OCI-LY1 (cell line): ENCODE results near the gene PDLIM4.

Experiments used
- H2AFZ ChIP-seq: fragments of 200-600 bp; sonication (generic), shearing (Covaris generic); 2 replicates; pipeline ENCODE4 v1.6.0; 2014; ENCODE audit warnings: antibody characterized with exemption, mild to moderate bottlenecking, low read length
- H3F3A ChIP-seq: fragments of 200-600 bp; sonication (generic), shearing (Covaris generic); 2 replicates; pipeline ENCODE4 v1.6.0; 2014; ENCODE audit warnings: mild to moderate bottlenecking, antibody characterized with exemption, low read length, moderate library complexity; ENCODE audit not compliant: insufficient read depth
- H3K27ac ChIP-seq: fragments of 200-600 bp; sonication (generic); 2 replicates; pipeline ENCODE4 v1.5.1; 2014; ENCODE audit warnings: low read length, mixed run types, mild to moderate bottlenecking, low read depth; ENCODE audit not compliant: poor library complexity, severe bottlenecking
- H3K27me3 ChIP-seq: fragments of 200-600 bp; sonication (generic); 2 replicates; pipeline ENCODE4 v1.6.0; 2014; ENCODE audit warnings: antibody characterized with exemption, mild to moderate bottlenecking, low read length, moderate library complexity; ENCODE audit not compliant: insufficient read depth
- H3K36me3 ChIP-seq: fragments of 200-600 bp; sonication (generic); 2 replicates; pipeline ENCODE4 v1.6.1; 2014; ENCODE audit warnings: mild to moderate bottlenecking, antibody characterized with exemption, low read length, moderate library complexity, mixed read lengths; ENCODE audit not compliant: insufficient read depth
- H3K4me1 ChIP-seq: fragments of 200-600 bp; sonication (generic); 2 replicates; pipeline ENCODE4 v1.5.1; 2014; ENCODE audit warnings: mild to moderate bottlenecking, low read length, moderate library complexity; ENCODE audit not compliant: insufficient read depth, severe bottlenecking
- H3K4me2 ChIP-seq: fragments of 200-600 bp; sonication (generic), shearing (Covaris generic); 2 replicates; pipeline ENCODE4 v1.6.1; 2014; ENCODE audit warnings: low read length
- H3K4me3 ChIP-seq: fragments of 200-600 bp; sonication (generic); 2 replicates; pipeline ENCODE4 v1.5.1; 2014; ENCODE audit warnings: low read length, low read depth, mild to moderate bottlenecking, mixed read lengths; ENCODE audit not compliant: poor library complexity, severe bottlenecking
- H3K79me2 ChIP-seq: fragments of 200-600 bp; shearing (Covaris generic); 2 replicates; pipeline ENCODE4 v1.6.1; 2016; ENCODE audit warnings: mixed run types, low read length, mixed read lengths; ENCODE audit not compliant: insufficient read depth
- H3K9ac ChIP-seq: fragments of 200-600 bp; sonication (generic), shearing (Covaris generic); 2 replicates; pipeline ENCODE4 v1.6.1; 2014; ENCODE audit warnings: mild to moderate bottlenecking, low read length, mixed read lengths
- H3K9me2 ChIP-seq: fragments of 200-600 bp; sonication (generic), shearing (Covaris generic); 2 replicates; pipeline ENCODE4 v1.6.1; 2014; ENCODE audit warnings: low read depth, mild to moderate bottlenecking, low read length, mixed read lengths
- H3K9me3 ChIP-seq: fragments of 200-600 bp; shearing (Covaris generic); 2 replicates; pipeline ENCODE4 v1.6.1; 2014; ENCODE audit warnings: low read length, mixed read lengths
- H4K20me1 ChIP-seq: fragments of 200-600 bp; sonication (generic), shearing (Covaris generic); 2 replicates; pipeline ENCODE4 v1.6.0; 2016; ENCODE audit warnings: mild to moderate bottlenecking, low read length; ENCODE audit not compliant: insufficient read depth
- EZH2 ChIP-seq: fragments of 200-600 bp; sonication (generic), shearing (Covaris generic); IDR thresholded peaks from 2 replicates; pipeline ENCODE4 v1.8.0; 2017; ENCODE audit warnings: borderline replicate concordance, mixed run types, mild to moderate bottlenecking, antibody characterized with exemption, low read length, moderate library complexity, mixed read lengths
- TF ChIP-seq, protein P1 (sequence below): fragments of 200-600 bp; sonication (generic), shearing (Covaris generic); IDR thresholded peaks from 2 replicates; pipeline ENCODE4 v1.5.1; 2017; ENCODE audit warnings: mild to moderate bottlenecking, antibody characterized with exemption, low read length, moderate library complexity, mixed read lengths

The PDLIM4 gene

DNA sequence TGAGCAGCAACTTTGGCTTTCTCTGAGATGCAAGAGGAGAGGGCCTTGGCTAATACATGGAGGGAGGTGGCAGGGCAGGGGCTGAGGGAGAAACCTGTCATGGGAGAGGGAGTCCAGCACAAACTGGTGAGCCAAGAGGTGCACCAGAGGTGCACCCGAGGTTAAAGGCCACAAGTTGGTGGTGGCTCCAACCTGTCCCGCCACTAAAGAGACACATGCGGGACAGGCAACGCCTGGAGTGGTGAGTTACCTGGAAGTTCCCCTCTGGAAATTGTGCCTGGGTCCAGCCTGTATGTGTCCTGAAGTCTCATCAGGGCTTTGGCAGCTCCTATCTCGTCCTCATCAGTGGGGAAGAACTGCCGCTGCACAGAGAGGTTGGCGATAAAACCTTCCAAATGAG lies 43.8 kb upstream of the PDLIM4 start:
- Histone ChIP-seq H3K4me3 (no peak overlapping the region), H3K36me3 (no peaks in the 10 kb centered on the region), H3K4me2 (no peak overlapping the region), H3K9me2 (no peaks in the 10 kb centered on the region), H3K79me2 (no peaks in the 10 kb centered on the region), H3K9me3 (no peaks in the 10 kb centered on the region), H3F3A (no peaks in the 10 kb centered on the region), H3K27me3 (no peaks in the 10 kb centered on the region), H3K4me1 (no peaks in the 10 kb centered on the region), H3K27ac (no peak overlapping the region), H2AFZ (no peak overlapping the region), H4K20me1 (no peaks in the 10 kb centered on the region), H3K9ac (no peak overlapping the region)
- TF ChIP-seq, protein P1, sequence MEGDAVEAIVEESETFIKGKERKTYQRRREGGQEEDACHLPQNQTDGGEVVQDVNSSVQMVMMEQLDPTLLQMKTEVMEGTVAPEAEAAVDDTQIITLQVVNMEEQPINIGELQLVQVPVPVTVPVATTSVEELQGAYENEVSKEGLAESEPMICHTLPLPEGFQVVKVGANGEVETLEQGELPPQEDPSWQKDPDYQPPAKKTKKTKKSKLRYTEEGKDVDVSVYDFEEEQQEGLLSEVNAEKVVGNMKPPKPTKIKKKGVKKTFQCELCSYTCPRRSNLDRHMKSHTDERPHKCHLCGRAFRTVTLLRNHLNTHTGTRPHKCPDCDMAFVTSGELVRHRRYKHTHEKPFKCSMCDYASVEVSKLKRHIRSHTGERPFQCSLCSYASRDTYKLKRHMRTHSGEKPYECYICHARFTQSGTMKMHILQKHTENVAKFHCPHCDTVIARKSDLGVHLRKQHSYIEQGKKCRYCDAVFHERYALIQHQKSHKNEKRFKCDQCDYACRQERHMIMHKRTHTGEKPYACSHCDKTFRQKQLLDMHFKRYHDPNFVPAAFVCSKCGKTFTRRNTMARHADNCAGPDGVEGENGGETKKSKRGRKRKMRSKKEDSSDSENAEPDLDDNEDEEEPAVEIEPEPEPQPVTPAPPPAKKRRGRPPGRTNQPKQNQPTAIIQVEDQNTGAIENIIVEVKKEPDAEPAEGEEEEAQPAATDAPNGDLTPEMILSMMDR, result no peak
- TF ChIP-seq EZH2, result no peak

DNA sequence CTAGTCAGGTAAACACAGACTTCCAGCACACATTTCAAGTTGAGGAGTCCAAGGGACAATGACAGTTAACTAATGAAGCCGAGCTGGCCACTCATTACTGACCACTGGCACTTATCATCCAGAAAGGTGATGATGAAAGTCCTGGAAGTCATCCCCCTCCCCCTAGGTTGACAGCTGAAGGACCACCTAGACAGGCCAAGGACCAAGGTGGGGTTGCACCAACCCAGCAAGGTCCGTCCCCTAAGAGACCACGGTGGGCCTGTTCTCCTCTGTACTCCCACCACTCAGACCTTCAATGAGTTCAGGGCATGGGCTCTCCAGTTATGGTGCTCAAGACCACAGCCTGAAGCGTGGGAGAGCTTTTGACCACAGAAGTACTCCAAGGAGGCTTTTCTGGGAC lies 43.0 kb upstream of the PDLIM4 start:
- Histone ChIP-seq H3K79me2 (no peaks in the 10 kb centered on the region), H3K27me3 (no peaks in the 10 kb centered on the region), H3K27ac (no peak overlapping the region), H4K20me1 (no peaks in the 10 kb centered on the region), H3F3A (no peaks in the 10 kb centered on the region), H3K4me3 (no peak overlapping the region), H3K36me3 (no peaks in the 10 kb centered on the region), H3K9me2 (no peaks in the 10 kb centered on the region), H3K4me2 (no peak overlapping the region), H3K9me3 (no peaks in the 10 kb centered on the region), H3K9ac (no peak overlapping the region), H2AFZ (no peak overlapping the region), H3K4me1 (no peaks in the 10 kb centered on the region)
- no peak for TF ChIP-seq EZH2
- TF ChIP-seq, protein P1, result no peak

DNA sequence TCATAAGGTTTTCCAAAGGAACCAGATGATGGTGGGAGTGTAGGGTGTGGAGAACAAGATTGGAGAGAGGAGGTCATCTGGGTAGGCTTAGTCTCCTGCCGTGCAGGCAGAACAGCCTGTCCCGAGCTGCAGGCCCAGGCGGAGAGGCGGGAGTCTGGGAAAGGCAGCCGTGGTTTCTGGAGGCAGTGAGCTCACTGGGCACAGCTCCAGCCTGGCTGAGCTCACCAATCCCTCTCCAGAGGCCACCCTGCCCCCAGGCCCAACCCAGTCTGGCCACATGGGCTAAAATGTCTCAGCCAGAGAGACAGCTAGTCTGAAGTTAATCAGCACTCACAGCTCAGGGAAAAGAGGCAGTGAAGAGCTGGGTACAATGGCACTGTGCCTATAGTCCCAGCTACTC lies 42.2 kb upstream of the PDLIM4 start:
- H3K27me3 ChIP-seq, result no peaks in the 10 kb centered on the region
- H2AFZ ChIP-seq, result no peak overlapping the region
- H3K79me2 ChIP-seq, result no peaks in the 10 kb centered on the region

More for the DNA sequence above, 42.2 kb upstream of the PDLIM4 start:
- H3F3A ChIP-seq, result no peaks in the 10 kb centered on the region
- H3K9me2 ChIP-seq, result no peaks in the 10 kb centered on the region
- H3K4me1 ChIP-seq, result no peaks in the 10 kb centered on the region
- no peak overlapping the region for H3K4me3 ChIP-seq
- no peaks in the 10 kb centered on the region for H4K20me1 ChIP-seq
- H3K4me2 ChIP-seq, result no peak overlapping the region
- no peak overlapping the region for H3K27ac ChIP-seq
- no peaks in the 10 kb centered on the region for H3K36me3 ChIP-seq
- no peak for TF ChIP-seq EZH2
- TF ChIP-seq, protein P1, result no peak
- no peak overlapping the region for H3K9ac ChIP-seq
- H3K9me3 ChIP-seq, result no peaks in the 10 kb centered on the region
